OCI-LY3 (cell line): Measurements from ENCODE around the gene MAGI1.

Source experiments
- CTCF ChIP-seq: fragments of 200-600, 300-600 bp; sonication (generic); IDR thresholded peaks from 2 replicates; pipeline ENCODE4 v1.5.1; 2014; ENCODE audit warnings: antibody characterized with exemption, low read length, low read depth
- EZH2phosphoT487 ChIP-seq: fragments of 200-600 bp; shearing (Covaris generic); IDR thresholded peaks from 2 replicates; pipeline ENCODE4 v1.6.1; 2018; ENCODE audit warnings: antibody characterized with exemption, mixed run types, low read depth

GRCh38 chr3:66035763-66036477 is 2.8 kb downstream of the MAGI1 start:
- TF ChIP-seq CTCF: no peak
- TF ChIP-seq EZH2phosphoT487: no peak
